Measurements from ENCODE around the gene IPO13.

The IPO13 gene

GRCh38 chr1:43935711-43936427, 10.9 kb upstream of the IPO13 start:
- TF ChIP-seq, protein P1, sequence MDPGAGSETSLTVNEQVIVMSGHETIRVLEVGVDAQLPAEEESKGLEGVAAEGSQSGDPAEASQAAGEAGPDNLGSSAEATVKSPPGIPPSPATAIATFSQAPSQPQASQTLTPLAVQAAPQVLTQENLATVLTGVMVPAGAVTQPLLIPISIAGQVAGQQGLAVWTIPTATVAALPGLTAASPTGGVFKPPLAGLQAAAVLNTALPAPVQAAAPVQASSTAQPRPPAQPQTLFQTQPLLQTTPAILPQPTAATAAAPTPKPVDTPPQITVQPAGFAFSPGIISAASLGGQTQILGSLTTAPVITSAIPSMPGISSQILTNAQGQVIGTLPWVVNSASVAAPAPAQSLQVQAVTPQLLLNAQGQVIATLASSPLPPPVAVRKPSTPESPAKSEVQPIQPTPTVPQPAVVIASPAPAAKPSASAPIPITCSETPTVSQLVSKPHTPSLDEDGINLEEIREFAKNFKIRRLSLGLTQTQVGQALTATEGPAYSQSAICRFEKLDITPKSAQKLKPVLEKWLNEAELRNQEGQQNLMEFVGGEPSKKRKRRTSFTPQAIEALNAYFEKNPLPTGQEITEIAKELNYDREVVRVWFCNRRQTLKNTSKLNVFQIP (CRISPR knock-in tag; IDR thresholded peaks at IDR 0.05; ENCODE audit: borderline replicate concordance, low read depth) = no peak
- TF ChIP-seq ARNTL (CRISPR knock-in tag; IDR thresholded peaks at IDR 0.05; ENCODE audit: borderline replicate concordance, low read depth) = no peak
- TF ChIP-seq ZNF70 (CRISPR knock-in tag; IDR thresholded peaks at IDR 0.05) = 0 out of 2 replicates have a peak, but pooled peaks have one; percentile 12
- TF ChIP-seq CREB5 (CRISPR knock-in tag; IDR thresholded peaks at IDR 0.05; ENCODE audit: low read depth) = no peak
- TF ChIP-seq PPARA (CRISPR knock-in tag; IDR thresholded peaks at IDR 0.05; ENCODE audit: borderline replicate concordance) = no peak
- no peak for ATAC-seq

- ATAC-seq = peak; percentile 27
- no peak for TF ChIP-seq ZNF70 (CRISPR knock-in tag; IDR thresholded peaks at IDR 0.05)
- no peak for TF ChIP-seq ZFP30 (CRISPR knock-in tag; IDR thresholded peaks at IDR 0.05)
- TF ChIP-seq TCF4 (CRISPR knock-in tag; IDR thresholded peaks at IDR 0.05; ENCODE audit: borderline replicate concordance) = no peak
- TF ChIP-seq ZNF565 (CRISPR knock-in tag; conservative IDR thresholded peaks at IDR 0.05; ENCODE audit: low read depth) = no peak
- TF ChIP-seq ISL1 (CRISPR knock-in tag; IDR thresholded peaks at IDR 0.05) = no peak
- TF ChIP-seq SNAI2 (CRISPR knock-in tag; IDR thresholded peaks at IDR 0.05) = no peak
- TF ChIP-seq CSDC2 (CRISPR knock-in tag; IDR thresholded peaks at IDR 0.05) = no peak
- no peak for TF ChIP-seq RARB (CRISPR knock-in tag; IDR thresholded peaks at IDR 0.05)
- no peak for TF ChIP-seq ZNF8 (CRISPR knock-in tag; IDR thresholded peaks at IDR 0.05)
- no peak for TF ChIP-seq BACH2 (CRISPR knock-in tag; IDR thresholded peaks at IDR 0.05; ENCODE audit: borderline replicate concordance)
- TF ChIP-seq, protein P1 (CRISPR knock-in tag; IDR thresholded peaks at IDR 0.05; ENCODE audit: borderline replicate concordance, low read depth) = no peak
- no peak for TF ChIP-seq TSHZ2 (CRISPR knock-in tag; IDR thresholded peaks at IDR 0.05)
- no peak for TF ChIP-seq ARNTL (CRISPR knock-in tag; IDR thresholded peaks at IDR 0.05; ENCODE audit: borderline replicate concordance, low read depth)
- TF ChIP-seq ESRRG (CRISPR knock-in tag; IDR thresholded peaks at IDR 0.05) = no peak
- TF ChIP-seq GLIS3 (CRISPR knock-in tag; IDR thresholded peaks at IDR 0.05) = no peak
- no peak for TF ChIP-seq ZC3H10 (CRISPR knock-in tag; IDR thresholded peaks at IDR 0.05)
- no peak for TF ChIP-seq PPARA (CRISPR knock-in tag; IDR thresholded peaks at IDR 0.05; ENCODE audit: borderline replicate concordance)
- no peak for TF ChIP-seq TOX (CRISPR knock-in tag; IDR thresholded peaks at IDR 0.05; ENCODE audit: borderline replicate concordance)
- TF ChIP-seq PATZ1 (CRISPR knock-in tag; IDR thresholded peaks at IDR 0.05; ENCODE audit: borderline replicate concordance) = no peak
- no peak for TF ChIP-seq OSR1 (CRISPR knock-in tag; IDR thresholded peaks at IDR 0.05)
Observed at GRCh38 chr1:43936431-43937151, 10.2 kb upstream of the IPO13 start.
